Natural killer cell (primary cell): ENCODE results near the gene CD2BP2. TPM values are rescaled to one million over a fixed set of nuclear protein-coding genes. Genes with fewer than 3 reads are reported as not detected.

ENCODE experiments used
- ATAC-seq, 3 donors: fragments of 150-1000 bp in 2 of 3; fragments of 200-7000 bp in 1 of 3; cut with Tn5 transposase; 1 replicate in 1 of 3; 2 replicates in 2 of 3; pipeline ENCODE4 v1.10.0; 2021; ENCODE audit warnings: mild to moderate bottlenecking in 2 of 3, moderate library complexity in 2 of 3
- DNase-seq, 2 donors: peaks; one replicate each; pipeline versions ENCODE4 v3.0.0 to v3.0.0-alpha.2; 2013 to 2021; ENCODE audit warnings: mixed read lengths in 1 of 2
- H3K27ac ChIP-seq: one replicate; pipeline ENCODE4 v1.5.1; 2013; ENCODE audit warnings: mild to moderate bottlenecking, low read length
- H3K27me3 ChIP-seq: one replicate; pipeline ENCODE4 v1.6.1; 2013; ENCODE audit warnings: low read length; ENCODE audit not compliant: control insufficient read depth, insufficient read depth
- H3K36me3 ChIP-seq: one replicate; pipeline ENCODE4 v1.6.1; 2013; ENCODE audit warnings: low read length; ENCODE audit not compliant: control insufficient read depth, insufficient read depth
- H3K4me1 ChIP-seq: one replicate; pipeline ENCODE4 v1.6.1; 2013; ENCODE audit warnings: low read length; ENCODE audit not compliant: control insufficient read depth, insufficient read depth
- H3K4me3 ChIP-seq: one replicate; pipeline ENCODE4 v1.5.1; 2013; ENCODE audit warnings: low read length
- H3K9me3 ChIP-seq: one replicate; pipeline ENCODE4 v1.6.1; 2013; ENCODE audit warnings: low read length; ENCODE audit not compliant: control insufficient read depth, insufficient read depth
- H3K27ac Mint-ChIP-seq, 2 donors: one replicate each; pipeline ENCODE4 v1.8.0; 2022; ENCODE audit warnings: mild to moderate bottlenecking in 2 of 2, mixed read lengths in 2 of 2, moderate library complexity in 1 of 2
- H3K27me3 Mint-ChIP-seq, 2 donors: one replicate each; pipeline ENCODE4 v1.8.0; 2022; ENCODE audit warnings: low read depth in 2 of 2, mixed read lengths in 2 of 2
- H3K36me3 Mint-ChIP-seq: one replicate; pipeline ENCODE4 v1.8.0; 2022; ENCODE audit warnings: mixed read lengths
- H3K4me1 Mint-ChIP-seq, 2 donors: one replicate each; pipeline ENCODE4 v1.8.0; 2022; ENCODE audit warnings: mixed read lengths in 2 of 2
- H3K4me3 Mint-ChIP-seq: one replicate; pipeline ENCODE4 v1.8.0; 2022; ENCODE audit warnings: mild to moderate bottlenecking, moderate library complexity, mixed read lengths
- H3K9me3 Mint-ChIP-seq, 2 donors: one replicate each; pipeline ENCODE4 v1.8.0; 2022; ENCODE audit warnings: mixed read lengths in 2 of 2
- CTCF ChIP-seq: fragments of 200-600 bp; IDR thresholded peaks from one replicate; pipeline ENCODE4 v1.8.0; 2022; ENCODE audit warnings: antibody characterized with exemption
- WGBS: methylation state at CpG from one replicate; pipeline ENCODE4 v1.1.7; 2013; ENCODE audit warnings: missing lambda C conversion rate; ENCODE audit not compliant: insufficient coverage; 5-methylcytosine and 5-hydroxymethylcytosine counted together
- intact Hi-C: fragments of 100-400 bp; cut with micrococcal nuclease; formaldehyde crosslinking; loops from one replicate; pipeline ENCODE4 v1.14.2; 2022
- total RNA-seq, 4 donors: library from RNA; stranded (reverse); fragments of 120-200 nt in 1 of 4; gene quantifications; one replicate each; pipeline versions ENCODE4 v1.2.3 to v1.2.4, GENCODE V29; 2013 to 2022

The CD2BP2 gene
- total RNA-seq, 3 donors from 2014 or later (not counting 1 experiment from before 2014, with no cell fraction given): 79.5 to 104 (median 87.7) TPM

- 1% methylated on average over 35 of the region's 36 CpGs for WGBS
- peaks cover 60% of the 10 kb centered on the region for H3K4me1 ChIP-seq
- no peaks in the 10 kb centered on the region for H3K27me3 Mint-ChIP-seq
Measured at GRCh38 chr16:30354423-30355143, 525 bp downstream of the CD2BP2 start.

GRCh38 chr16:30353438-30354129 lies 1.5 kb downstream of the CD2BP2 start:
- peaks cover 70% of the 10 kb centered on the region for H3K4me1 ChIP-seq
- DNase-seq (peak in 1 of 2 donors; percentile 3), ATAC-seq (no peak)
- peak overlapping the region; percentile 95 for H3K4me3 Mint-ChIP-seq
- no peak overlapping the region for H3K4me3 ChIP-seq
- no peaks in the 10 kb centered on the region for H3K9me3 ChIP-seq
- peaks cover 76 to 82% of the 10 kb centered on the region in 2 donors for H3K4me1 Mint-ChIP-seq
- no peak for TF ChIP-seq CTCF
- H3K36me3 Mint-ChIP-seq: no peaks in the 10 kb centered on the region
- WGBS: 96% methylated on average over 23 of the region's 23 CpGs
- peaks cover 31% of the 10 kb centered on the region for H3K36me3 ChIP-seq
- H3K27ac Mint-ChIP-seq: peak overlapping the region; percentile 96 to 98
- intact Hi-C loops: no loop called here
- H3K27ac ChIP-seq: no peak overlapping the region
- no peaks in the 10 kb centered on the region for H3K27me3 ChIP-seq
- no peaks in the 10 kb centered on the region for H3K27me3 Mint-ChIP-seq
- no peaks in the 10 kb centered on the region for H3K9me3 Mint-ChIP-seq

More at GRCh38 chr16:30354423-30355143, 525 bp downstream of the CD2BP2 start:
- ATAC-seq (peak; percentile 5 to 18 (median 8)), DNase-seq (no peak)
- intact Hi-C loops: loop anchor here (1.0 kb wide), 1 partner anchor 16 kb away; the partner anchor contains the start of gene TBC1D10B
- Histone ChIP-seq H3K36me3 (peaks cover 41% of the 10 kb centered on the region), H3K27ac (peak overlapping the region; percentile 91), H3K9me3 (no peaks in the 10 kb centered on the region), H3K27me3 (no peaks in the 10 kb centered on the region), H3K4me3 (peak overlapping the region; percentile 51)
- no peak for TF ChIP-seq CTCF
- no peaks in the 10 kb centered on the region for H3K36me3 Mint-ChIP-seq
- peak overlapping the region; percentile 95 for H3K4me3 Mint-ChIP-seq
- H3K9me3 Mint-ChIP-seq: no peaks in the 10 kb centered on the region
- H3K4me1 Mint-ChIP-seq: peaks cover 67 to 73% of the 10 kb centered on the region in 2 donors
- H3K27ac Mint-ChIP-seq: peak overlapping the region; percentile 96 to 98

- DNase-seq: peak in 1 of 2 donors; percentile 7
- H3K36me3 Mint-ChIP-seq: no peaks in the 10 kb centered on the region
- H3K27ac ChIP-seq: no peak overlapping the region
- H3K4me1 ChIP-seq: peaks cover 76% of the 10 kb centered on the region
- H3K27me3 ChIP-seq: no peaks in the 10 kb centered on the region
- H3K4me1 Mint-ChIP-seq: peaks cover 76 to 82% of the 10 kb centered on the region in 2 donors
- peak overlapping the region; percentile 63 for H3K4me3 Mint-ChIP-seq
- no peak overlapping the region for H3K4me3 ChIP-seq
- H3K9me3 ChIP-seq: no peaks in the 10 kb centered on the region
- H3K27ac Mint-ChIP-seq: peak overlapping the region; percentile 88 to 98
- H3K36me3 ChIP-seq: peaks cover 28% of the 10 kb centered on the region
- intact Hi-C loops: no loop called here
- WGBS: 96% methylated on average over 12 of the region's 14 CpGs
- H3K9me3 Mint-ChIP-seq: no peaks in the 10 kb centered on the region
- ATAC-seq: no peak
- no peak for TF ChIP-seq CTCF
- no peaks in the 10 kb centered on the region for H3K27me3 Mint-ChIP-seq
Measured at GRCh38 chr16:30352488-30353401, 2.4 kb downstream of the CD2BP2 start.
